ENCODE results near the gene FAM47B.

The FAM47B gene

GRCh38 chrX:34942496-34942895, at the start of gene FAM47B:
Gene FAM47B, plus strand, starts transcription at chrX:34942796. Its CDS starts 36 bp downstream, at chrX:34942832.
- no peak for DNase-seq (ENCODE audit: low read depth in 2 of 2)

GRCh38 chrX:34893741-34894140, 48.9 kb upstream of the FAM47B start:
- DNase-seq (ENCODE audit: low read depth in 2 of 2): no peak

- no peak for DNase-seq (ENCODE audit: low read depth in 2 of 2)
Measured at GRCh38 chrX:34900691-34901090, 41.9 kb upstream of the FAM47B start.

- no peak for DNase-seq (ENCODE audit: low read depth in 2 of 2)
Measured at GRCh38 chrX:34901761-34902160, 40.8 kb upstream of the FAM47B start.

GRCh38 chrX:34903316-34903715, 39.3 kb upstream of the FAM47B start:
- no peak for DNase-seq (ENCODE audit: low read depth in 2 of 2)

DNA sequence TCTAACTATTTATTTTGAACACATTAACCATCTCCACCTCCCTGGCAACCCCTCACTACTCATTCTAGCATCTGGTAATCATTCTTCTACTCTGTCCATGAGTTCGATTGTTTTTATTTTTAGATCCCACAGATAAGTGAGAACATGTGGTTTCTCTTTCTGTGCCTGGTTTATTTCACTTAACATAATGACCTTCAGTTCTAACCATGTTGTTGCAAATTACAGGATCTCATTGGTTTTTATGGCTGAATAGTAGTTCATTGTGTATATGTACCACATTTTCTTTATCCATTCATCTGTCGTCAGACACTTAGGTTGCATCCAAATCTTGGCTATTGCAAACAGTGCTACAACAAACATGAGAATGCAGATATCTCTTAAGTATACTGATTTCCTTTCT, 33.4 kb upstream of the FAM47B start:
- DNase-seq (ENCODE audit: low read depth in 2 of 2): no peak

GRCh38 chrX:34915463-34916225, 27.0 kb upstream of the FAM47B start:
- DNase-seq (ENCODE audit: low read depth in 2 of 2): no peak

GRCh38 chrX:34917146-34917545, 25.4 kb upstream of the FAM47B start:
- DNase-seq (ENCODE audit: low read depth in 2 of 2): no peak

DNA sequence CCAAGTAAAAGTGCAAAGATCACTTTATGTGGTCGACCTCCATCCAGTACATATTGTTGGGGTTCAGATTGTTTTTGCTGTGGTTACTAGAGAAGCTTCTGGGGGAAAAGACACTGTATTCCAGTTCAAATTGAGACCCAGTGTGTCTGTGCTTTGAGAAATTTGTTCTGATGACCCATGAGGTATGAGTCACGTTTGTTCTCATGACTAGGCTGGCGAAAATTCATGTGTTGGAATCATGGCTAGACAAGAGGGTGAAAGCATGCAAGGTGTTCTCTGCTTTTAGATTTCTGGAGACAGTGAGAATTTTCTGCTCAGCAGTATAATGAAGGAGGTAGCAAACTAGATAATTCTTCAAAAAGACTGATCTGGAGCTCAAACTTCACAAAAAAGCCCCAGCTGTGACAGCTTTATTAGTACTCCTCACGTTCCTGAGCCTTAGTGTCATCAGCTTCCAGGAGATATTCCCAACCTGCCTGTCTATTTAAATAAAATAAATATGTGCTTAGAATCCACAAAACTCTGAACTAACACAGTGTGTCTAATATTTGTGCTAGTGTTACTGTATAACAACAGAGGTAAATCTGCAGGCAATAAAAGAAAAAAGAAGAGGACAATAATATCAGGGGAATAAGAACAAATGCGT, 24.4 kb upstream of the FAM47B start:
- no peak for DNase-seq (ENCODE audit: low read depth in 2 of 2)

DNA sequence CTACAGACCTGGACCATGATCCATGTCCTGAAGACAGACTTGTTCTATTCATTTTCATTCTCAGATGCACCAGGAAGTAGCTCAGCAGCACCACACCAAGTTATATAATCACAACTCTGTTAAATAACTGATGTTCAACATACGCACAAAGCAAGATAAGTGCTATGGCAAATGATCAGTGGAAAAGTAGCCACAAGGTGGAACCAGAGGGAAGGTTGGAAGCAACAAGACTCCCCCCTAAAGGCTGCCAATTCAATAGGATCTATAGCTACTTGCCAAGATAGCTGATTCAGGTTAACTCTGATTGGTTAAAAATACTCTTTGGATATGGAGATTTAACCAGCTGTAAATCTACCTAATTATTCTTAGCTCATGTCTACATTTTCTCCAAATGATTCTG, 23.7 kb upstream of the FAM47B start:
- no peak for DNase-seq (ENCODE audit: low read depth in 2 of 2)

DNA sequence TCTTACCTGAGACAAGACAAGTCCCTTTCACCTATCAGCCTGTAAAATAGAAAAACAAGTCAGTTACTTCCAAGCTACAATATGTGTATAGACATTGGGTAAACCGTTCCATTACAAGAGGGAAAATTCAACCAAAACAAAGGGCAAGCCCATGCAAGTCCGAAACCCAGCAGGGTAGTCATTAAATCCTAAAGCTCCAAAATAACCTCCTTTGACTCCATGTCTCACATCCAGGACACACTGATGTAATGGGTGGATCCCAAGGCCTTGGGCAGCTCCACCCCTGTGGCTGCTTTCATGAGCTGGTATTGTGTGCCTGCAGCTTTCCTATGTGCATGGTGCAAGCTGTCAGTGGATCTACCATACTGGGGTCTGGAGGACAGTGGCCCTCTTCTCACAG, 14.7 kb upstream of the FAM47B start:
- DNase-seq (ENCODE audit: low read depth in 2 of 2): no peak

GRCh38 chrX:34943235-34943634, 639 bp downstream of the FAM47B start:
- no peak for DNase-seq (ENCODE audit: low read depth in 2 of 2)

DNA sequence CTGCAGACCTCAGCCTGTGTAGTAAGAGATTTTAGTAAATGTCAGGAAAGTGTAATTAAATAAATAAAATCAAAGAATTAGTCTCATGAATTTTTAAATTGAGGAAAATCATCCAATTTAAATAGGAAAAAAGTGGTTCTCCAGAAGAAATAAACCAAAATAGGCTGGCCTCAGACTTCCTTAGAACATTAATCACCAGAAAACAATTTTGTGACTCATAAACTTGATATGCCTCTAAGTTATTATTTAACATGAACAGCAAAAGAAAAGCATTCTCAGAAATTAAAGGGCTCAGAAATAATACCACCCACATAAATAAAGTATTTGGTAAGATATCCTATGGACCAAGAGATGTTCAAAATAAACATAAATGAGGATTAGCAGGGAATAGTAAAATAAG, 14.3 kb downstream of the FAM47B start:
- no peak for DNase-seq (ENCODE audit: low read depth in 2 of 2)

DNA sequence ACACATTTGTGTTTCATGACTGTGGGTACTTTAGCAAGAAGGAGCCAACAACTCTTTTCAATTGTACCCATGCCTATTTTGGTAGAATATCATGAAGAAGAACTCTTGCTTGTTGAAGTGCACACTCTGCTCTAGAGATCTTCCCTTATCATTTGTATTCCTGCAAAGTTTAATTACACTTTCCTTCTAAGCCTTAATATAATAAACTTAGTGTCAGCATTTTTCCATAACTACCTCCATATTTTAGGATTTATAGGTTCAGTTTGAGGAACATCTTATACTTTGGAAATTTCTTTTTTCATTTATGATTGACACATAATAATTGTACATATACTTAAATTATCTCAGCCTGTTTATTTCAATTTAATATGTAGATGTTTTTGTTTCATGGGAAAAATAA, 19.1 kb downstream of the FAM47B start:
- no peak for DNase-seq (ENCODE audit: low read depth in 2 of 2)

GRCh38 chrX:34972206-34972605, 29.6 kb downstream of the FAM47B start:
- DNase-seq (ENCODE audit: low read depth in 2 of 2): no peak

- no peak for DNase-seq (ENCODE audit: low read depth in 2 of 2)
Measured at GRCh38 chrX:34978171-34978570, 35.6 kb downstream of the FAM47B start.

GRCh38 chrX:34987646-34988045, 45.0 kb downstream of the FAM47B start:
- DNase-seq (ENCODE audit: low read depth in 2 of 2): no peak
